Measurements from ENCODE around the gene H1-8.
"Not testable (repeated sequence)": the region's sequence is repeated elsewhere in the genome, so short reads cannot be mapped to it uniquely, and the experiment has no call there.

- TF ChIP-seq CTCF (IDR thresholded peaks at IDR 0.05 in 4 of 5, conservative IDR thresholded peaks at IDR 0.05 in 1 of 5); POLR2A (IDR thresholded peaks at IDR 0.05): not testable (repeated sequence)
Measured at GRCh38 chr3:129515821-129516432, 27.0 kb upstream of the H1-8 start.

Data from gastrocnemius medialis (tissue), 4 donors.